Skeletal muscle tissue (tissue), 4 donors: ENCODE data around the gene DNAJC18. TPM values are rescaled to one million over a fixed set of nuclear protein-coding genes. Genes with fewer than 3 reads are reported as not detected.
A peak's percentile ranks its signal among the peaks of the same experiment; 100 is the strongest.

Experiments used
- H3K27ac ChIP-seq: one replicate; pipeline ENCODE4 v1.7.0; 2013; ENCODE audit warnings: mild to moderate bottlenecking, low read depth, low read length, inconsistent platforms
- H3K27me3 ChIP-seq, 3 donors: one replicate each; pipeline ENCODE4 v1.7.0; 2013; ENCODE audit warnings: low read length in 3 of 3; ENCODE audit not compliant: control insufficient read depth in 3 of 3, insufficient read depth in 3 of 3
- H3K36me3 ChIP-seq, 3 donors: one replicate each; pipeline ENCODE4 v1.7.0; 2013; ENCODE audit warnings: low read length in 3 of 3; ENCODE audit not compliant: control insufficient read depth in 3 of 3, insufficient read depth in 3 of 3
- H3K4me1 ChIP-seq, 3 donors: one replicate each; pipeline ENCODE4 v1.7.0; 2013; ENCODE audit warnings: low read length in 3 of 3, mild to moderate bottlenecking in 3 of 3; ENCODE audit not compliant: control insufficient read depth in 3 of 3, insufficient read depth in 3 of 3
- H3K4me3 ChIP-seq, 3 donors: one replicate each; pipeline ENCODE4 v1.7.0; 2013; ENCODE audit warnings: low read length in 3 of 3
- H3K9ac ChIP-seq, 3 donors: one replicate each; pipeline ENCODE4 v1.7.0; 2013; ENCODE audit warnings: low read length in 3 of 3, mild to moderate bottlenecking in 3 of 3, moderate library complexity in 2 of 3, low read depth in 1 of 3
- H3K9me3 ChIP-seq, 3 donors: one replicate each; pipeline ENCODE4 v1.7.0; 2013; ENCODE audit warnings: low read length in 3 of 3; ENCODE audit not compliant: control insufficient read depth in 3 of 3
- total RNA-seq: library from RNA; depleted of rRNA; stranded (reverse); fragments of >200 nt; gene quantifications from one replicate; pipeline ENCODE4 v1.2.3, GENCODE V29; 2014
- donor health status: Osteomylitis.

Gene DNAJC18
- total RNA-seq, 1 donor from 2014 or later, result 16.2 TPM

DNA sequence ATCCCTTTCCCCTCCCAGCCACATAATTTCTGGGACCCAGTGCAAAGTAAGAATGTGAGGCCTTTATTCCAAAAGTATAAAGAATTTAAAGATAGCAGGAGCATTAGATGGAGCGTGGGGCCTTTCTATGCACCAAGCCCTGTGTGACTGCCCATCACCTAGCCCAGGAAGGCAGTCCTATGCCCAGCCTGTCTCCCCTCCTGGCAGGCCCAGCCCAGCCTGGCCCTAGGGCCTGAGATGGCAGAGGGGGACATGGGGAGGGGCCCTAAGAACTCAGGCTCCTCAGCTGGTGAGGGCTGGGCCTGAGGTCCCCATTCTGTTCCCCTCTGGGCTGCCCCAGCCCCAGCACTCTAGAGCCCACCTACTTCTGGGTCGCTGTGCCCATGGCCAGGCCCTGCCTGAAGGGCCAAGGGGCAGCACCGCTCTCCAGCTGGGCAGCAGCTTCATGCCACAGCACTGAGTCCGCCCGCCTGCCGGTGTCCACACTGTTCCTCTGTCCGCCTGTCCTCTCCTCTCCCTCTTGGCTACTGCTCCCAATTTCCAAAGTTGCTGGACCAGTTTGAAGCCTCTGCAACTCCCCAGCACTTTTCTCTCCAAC lies 55.2 kb downstream of the DNAJC18 start:
- Histone ChIP-seq H3K27me3 (no peaks in the 10 kb centered on the region), H3K36me3 (no peaks in the 10 kb centered on the region), H3K4me1 (peaks cover 22 to 34% (median 23%) of the 10 kb centered on the region in 3 donors), H3K9ac (peak overlapping the region in 2 of 3 donors; percentile 33 to 72), H3K9me3 (no peaks in the 10 kb centered on the region), H3K27ac (no peak overlapping the region), H3K4me3 (no peak overlapping the region)

GRCh38 chr5:139383275-139383992 lies 55.9 kb downstream of the DNAJC18 start, which contains the start of gene SLC23A1:
Gene SLC23A1 (minus strand): TSS chr5:139383297. CDS start chr5:139383253, 44 bp downstream.
- H3K27ac ChIP-seq, result no peak within 1 kb of the TSS
- H3K36me3 ChIP-seq, result no peaks in the 10 kb centered on the region
- peak within 1 kb of the TSS in 2 of 3 donors; percentile 33 to 72 for H3K9ac ChIP-seq
- no peaks in the 10 kb centered on the region for H3K27me3 ChIP-seq
- no peaks in the 10 kb centered on the region for H3K9me3 ChIP-seq
- peaks cover 20 to 29% (median 20%) of the 10 kb centered on the region in 3 donors for H3K4me1 ChIP-seq
- H3K4me3 ChIP-seq, result no peak within 1 kb of the TSS

GRCh38 chr5:139382807-139383206 lies 56.5 kb downstream of the DNAJC18 start:
- no peak overlapping the region for H3K27ac ChIP-seq
- no peaks in the 10 kb centered on the region for H3K9me3 ChIP-seq
- no peaks in the 10 kb centered on the region for H3K27me3 ChIP-seq
- H3K4me1 ChIP-seq, result peaks cover 14 to 22% (median 15%) of the 10 kb centered on the region in 3 donors
- no peaks in the 10 kb centered on the region for H3K36me3 ChIP-seq
- H3K4me3 ChIP-seq, result no peak overlapping the region
- no peak overlapping the region for H3K9ac ChIP-seq

DNA sequence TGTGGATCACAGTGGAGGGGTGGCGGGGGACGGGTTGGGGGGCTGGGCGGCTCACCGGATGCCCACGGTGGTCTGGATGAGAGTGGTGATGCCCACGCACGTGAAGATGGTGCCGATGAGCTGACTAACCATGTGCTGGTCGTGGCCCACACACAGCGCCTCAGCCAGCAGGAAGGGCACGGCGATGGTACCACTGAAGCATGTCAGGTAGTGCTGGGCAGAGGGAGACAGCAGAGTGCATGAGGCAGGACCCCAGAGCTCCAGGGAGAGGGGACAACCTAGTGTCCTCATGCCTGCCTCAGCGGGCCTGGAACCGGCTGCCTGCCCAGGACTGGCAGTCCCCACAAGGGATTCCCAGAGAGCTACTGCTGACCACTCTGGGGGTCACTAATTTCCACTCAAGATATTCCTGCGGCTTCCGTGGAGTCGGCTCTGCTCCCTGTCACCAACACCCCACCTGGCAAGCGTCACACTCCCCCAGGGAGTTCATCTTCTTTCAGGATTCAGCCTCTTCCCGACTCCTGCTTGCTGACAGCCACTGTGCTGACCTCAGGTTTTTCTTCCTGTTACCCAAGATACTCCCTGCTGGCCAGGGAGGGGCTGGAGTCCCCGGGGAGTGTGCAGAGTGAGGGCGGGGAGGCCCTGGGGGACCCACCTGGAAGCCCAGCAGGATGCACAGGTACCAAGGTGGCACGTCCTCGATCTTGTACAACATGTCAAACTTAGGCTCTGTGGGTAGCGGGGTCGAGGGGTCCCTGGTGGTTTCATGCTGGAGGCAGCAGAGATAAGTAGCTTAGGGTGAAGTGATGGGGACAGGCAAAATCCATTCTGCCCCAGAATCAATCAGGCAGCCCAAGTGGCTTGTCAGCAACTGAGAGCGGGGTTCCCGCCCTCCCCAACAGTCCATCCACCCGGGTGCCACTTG lies 57.2 kb downstream of the DNAJC18 start:
- peaks cover 14 to 21% (median 19%) of the 10 kb centered on the region in 3 donors for H3K4me1 ChIP-seq
- no peak overlapping the region for H3K4me3 ChIP-seq
- H3K27ac ChIP-seq, result no peak overlapping the region
- no peak overlapping the region for H3K9ac ChIP-seq
- H3K9me3 ChIP-seq, result no peaks in the 10 kb centered on the region
- H3K27me3 ChIP-seq, result no peaks in the 10 kb centered on the region
- H3K36me3 ChIP-seq, result no peaks in the 10 kb centered on the region

GRCh38 chr5:139379626-139380449 lies 59.5 kb downstream of the DNAJC18 start:
- peaks cover 0 to 2% (median 0%) of the 10 kb centered on the region in 3 donors for H3K36me3 ChIP-seq
- H3K4me1 ChIP-seq, result peaks cover 8 to 19% (median 15%) of the 10 kb centered on the region in 3 donors
- H3K9me3 ChIP-seq, result no peaks in the 10 kb centered on the region
- H3K9ac ChIP-seq, result no peak overlapping the region
- no peak overlapping the region for H3K27ac ChIP-seq
- no peaks in the 10 kb centered on the region for H3K27me3 ChIP-seq
- H3K4me3 ChIP-seq, result no peak overlapping the region

DNA sequence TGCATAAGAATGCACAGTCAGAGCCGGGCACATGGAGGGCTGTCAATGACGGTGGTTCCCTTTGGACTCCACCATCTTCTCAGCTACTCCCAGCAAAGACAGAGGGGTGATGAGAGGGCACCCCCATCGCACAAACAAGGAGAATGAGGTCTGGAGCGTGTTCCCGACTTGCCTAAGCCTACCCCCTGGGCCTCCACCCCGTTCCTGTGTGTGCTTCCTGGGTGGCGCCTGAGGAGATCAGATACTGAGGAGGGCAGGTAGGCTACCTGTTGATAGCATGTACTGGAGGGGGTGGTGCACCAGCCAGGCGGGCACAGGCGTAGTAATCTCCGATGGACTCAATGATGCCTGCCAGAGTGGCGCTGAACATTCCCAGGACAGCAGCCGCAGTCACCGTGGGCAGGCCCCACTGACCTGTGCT lies 60.4 kb downstream of the DNAJC18 start:
- Histone ChIP-seq H3K4me1 (peaks cover 8 to 19% (median 10%) of the 10 kb centered on the region in 3 donors), H3K27me3 (no peaks in the 10 kb centered on the region), H3K36me3 (peaks cover 0 to 2% (median 0%) of the 10 kb centered on the region in 3 donors)

DNA sequence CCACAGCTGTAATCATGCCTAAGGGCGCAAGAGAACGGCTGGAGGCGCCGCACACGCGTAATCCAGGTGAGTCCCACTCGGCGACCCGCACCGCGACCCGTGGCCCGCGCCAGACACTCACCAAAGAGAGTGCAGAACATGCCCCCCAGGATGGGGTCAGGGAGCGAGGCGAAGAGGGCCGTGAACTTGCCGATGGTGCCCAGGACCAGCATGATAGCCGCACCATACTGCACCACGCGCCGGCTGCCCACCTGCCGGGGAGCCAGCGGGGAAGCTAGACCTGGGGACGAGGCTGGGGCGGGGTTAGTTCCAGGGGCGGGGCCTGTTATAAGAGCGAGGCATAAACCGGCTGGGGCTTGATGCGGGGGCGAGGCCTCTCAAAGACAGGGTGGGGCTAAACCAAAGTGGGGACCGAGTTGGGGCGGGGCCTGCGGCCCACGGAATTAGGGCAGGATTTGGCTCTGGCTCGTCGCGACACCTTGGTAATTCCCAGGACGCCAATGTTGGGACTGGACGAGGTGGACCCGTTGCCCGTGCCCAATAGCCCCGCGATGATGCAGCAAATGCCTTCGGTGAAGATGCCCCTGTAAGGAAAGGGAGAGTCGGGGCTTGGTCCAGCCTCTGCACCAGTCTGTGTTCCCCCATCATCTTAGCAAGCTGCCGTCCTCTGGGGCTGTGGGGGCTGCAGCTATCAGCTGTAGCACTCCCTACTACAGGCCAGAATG lies 61.1 kb downstream of the DNAJC18 start:
- Histone ChIP-seq H3K36me3 (peaks cover 0 to 5% (median 0%) of the 10 kb centered on the region in 3 donors), H3K27me3 (no peaks in the 10 kb centered on the region), H3K4me1 (peaks cover 14 to 26% (median 15%) of the 10 kb centered on the region in 3 donors), H3K27ac (no peak overlapping the region), H3K9me3 (no peaks in the 10 kb centered on the region), H3K9ac (no peak overlapping the region), H3K4me3 (no peak overlapping the region)

More for the DNA sequence above, 60.4 kb downstream of the DNAJC18 start:
- Histone ChIP-seq H3K9me3 (no peaks in the 10 kb centered on the region), H3K27ac (no peak overlapping the region), H3K4me3 (no peak overlapping the region), H3K9ac (no peak overlapping the region)

DNA sequence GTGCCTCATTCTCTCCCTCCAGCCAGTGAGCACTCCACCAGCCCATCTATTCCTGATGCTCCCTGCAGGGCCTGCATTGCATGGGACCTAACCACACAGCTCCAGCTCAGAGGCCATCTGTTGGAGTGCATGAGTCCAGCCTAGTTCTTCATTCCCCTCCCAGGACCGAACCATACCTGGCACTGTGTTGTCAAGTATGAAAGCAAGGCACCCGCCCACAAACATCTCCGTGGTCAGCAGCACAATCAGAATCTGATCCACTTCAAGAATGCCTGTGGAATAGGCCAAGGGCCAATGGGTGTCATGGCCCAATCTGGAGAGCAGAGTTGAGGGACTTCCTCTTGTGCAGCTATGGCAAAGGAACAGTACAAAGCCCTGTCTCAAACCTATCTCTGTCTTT lies 62.1 kb downstream of the DNAJC18 start:
- no peak overlapping the region for H3K9ac ChIP-seq
- H3K36me3 ChIP-seq, result peaks cover 0 to 5% (median 0%) of the 10 kb centered on the region in 3 donors
- no peaks in the 10 kb centered on the region for H3K27me3 ChIP-seq
- no peak overlapping the region for H3K4me3 ChIP-seq
- H3K27ac ChIP-seq, result no peak overlapping the region
- no peaks in the 10 kb centered on the region for H3K9me3 ChIP-seq
- peaks cover 14 to 29% (median 17%) of the 10 kb centered on the region in 3 donors for H3K4me1 ChIP-seq
